ENCODE results near the gene KRT3. TPM values are rescaled to one million over a fixed set of nuclear protein-coding genes. Genes with fewer than 3 reads are reported as not detected.

The KRT3 gene
- total RNA-seq, 4 donors from 2014 or later: not detected

DNA sequence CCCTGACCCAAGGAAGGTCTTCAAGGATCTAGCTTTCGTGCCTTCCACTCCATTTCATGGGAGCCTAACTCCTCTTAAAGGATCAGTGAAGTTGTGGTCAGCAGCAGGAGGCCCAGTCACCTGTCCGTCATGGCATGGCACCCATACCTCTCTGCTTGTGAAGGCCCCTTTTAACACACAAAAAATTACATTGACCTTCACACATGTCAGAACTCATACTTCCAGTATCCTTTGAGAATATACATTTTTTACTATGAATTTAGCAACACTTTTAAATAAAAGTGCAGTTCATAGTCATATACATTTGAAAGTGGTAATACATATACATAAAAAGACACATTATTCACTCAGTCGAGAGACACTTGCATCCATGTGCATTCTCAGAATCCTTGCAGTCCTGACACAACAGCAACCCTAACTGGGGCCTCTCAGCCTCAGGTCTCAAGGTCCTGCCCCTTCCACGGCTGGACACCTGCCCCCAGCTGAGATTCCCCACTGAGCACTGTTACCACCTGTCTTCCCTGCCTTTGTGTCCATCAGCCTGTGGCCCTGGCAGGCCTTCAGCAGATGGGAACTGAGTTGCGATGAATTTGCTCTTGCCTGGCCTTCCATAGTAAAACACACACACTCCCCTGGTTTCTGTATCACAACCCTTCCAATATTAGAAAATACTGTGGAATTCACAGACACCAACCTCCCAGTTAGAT, 3.7 kb upstream of the KRT3 start:
- TF ChIP-seq POLR2AphosphoS5 (IDR thresholded peaks at IDR 0.05): no peak
- TF ChIP-seq POLR2A (IDR thresholded peaks at IDR 0.05; ENCODE audit: low read depth): no peak
- TF ChIP-seq EP300 (IDR thresholded peaks at IDR 0.05): no peak
- no peak for TF ChIP-seq CTCF (IDR thresholded peaks at IDR 0.05)
- intact Hi-C loops (cut with DNase I): no loop called here
- Histone ChIP-seq H3K36me3 (no peaks in the 10 kb centered on the region), H3K4me1 (peaks cover 0 to 9% (median 6%) of the 10 kb centered on the region in 4 donors), H3K9me3 (no peaks in the 10 kb centered on the region), H3K27me3 (peaks cover 0 to 2% (median 0%) of the 10 kb centered on the region in 4 donors), H3K4me3 (no peak overlapping the region), H3K27ac (replicated peaks in 1 of 4) (no peak overlapping the region)
- DNase-seq (ENCODE audit: extremely low spot score): no peak
- 72% methylated on average over 5 of the region's 5 CpGs for WGBS

DNA sequence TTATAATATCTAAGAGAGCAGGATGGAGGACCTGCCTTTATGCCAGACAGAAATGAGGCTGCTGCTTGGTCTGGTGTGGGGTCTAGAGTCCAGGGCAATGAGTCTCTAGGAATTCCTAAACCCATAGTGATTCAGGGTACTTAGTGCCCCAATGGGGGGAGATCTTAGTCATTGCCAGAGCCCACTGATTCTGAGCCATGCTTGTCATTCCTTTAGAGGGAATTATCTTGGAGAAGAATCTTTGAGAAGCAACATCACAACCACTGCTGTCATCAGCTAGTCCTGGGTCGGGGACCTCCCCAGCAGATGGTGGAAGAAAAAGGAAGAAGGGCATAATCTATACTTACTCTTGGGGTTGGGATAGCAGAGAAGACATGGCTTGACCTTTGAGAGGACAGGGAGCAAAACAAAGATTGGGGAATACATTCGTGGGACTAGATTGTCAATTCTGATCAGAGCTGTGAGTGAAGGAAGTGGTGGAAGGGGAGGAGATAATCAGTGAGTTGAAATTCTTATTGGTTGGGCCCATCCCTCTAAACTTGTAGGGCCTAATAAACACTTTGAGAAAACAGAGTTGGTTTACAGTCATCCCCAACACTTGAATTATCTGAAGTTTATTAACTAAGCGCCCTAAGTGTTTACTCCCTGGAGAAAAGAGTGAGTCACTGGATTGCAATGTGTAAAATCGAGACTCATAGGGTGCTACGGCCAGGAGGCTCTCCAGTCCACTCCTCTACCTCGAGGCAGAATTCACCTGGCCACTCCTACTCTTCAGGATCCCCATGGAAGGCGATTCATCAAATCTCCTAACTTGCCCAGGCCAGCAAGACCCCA, 3.0 kb upstream of the KRT3 start:
- no peak overlapping the region for H3K4me3 ChIP-seq
- intact Hi-C loops (cut with DNase I): no loop called here
- DNase-seq (ENCODE audit: extremely low spot score): no peak
- no peaks in the 10 kb centered on the region for H3K36me3 ChIP-seq
- TF ChIP-seq POLR2A (IDR thresholded peaks at IDR 0.05; ENCODE audit: low read depth) (no peak), EP300 (IDR thresholded peaks at IDR 0.05) (no peak), CTCF (IDR thresholded peaks at IDR 0.05) (no peak), POLR2AphosphoS5 (IDR thresholded peaks at IDR 0.05) (no peak)
- no peak overlapping the region for H3K27ac ChIP-seq (replicated peaks in 1 of 4)
- whole genome bisulfite sequencing: 65% methylated on average over 5 of the region's 7 CpGs
- peaks cover 0 to 4% (median 0%) of the 10 kb centered on the region in 4 donors for H3K27me3 ChIP-seq
- peaks cover 0 to 9% (median 4%) of the 10 kb centered on the region in 4 donors for H3K4me1 ChIP-seq
- no peaks in the 10 kb centered on the region for H3K9me3 ChIP-seq

- no peak for DNase-seq (ENCODE audit: extremely low spot score)
- Histone ChIP-seq H3K4me3 (no peak overlapping the region), H3K9me3 (no peaks in the 10 kb centered on the region), H3K36me3 (no peaks in the 10 kb centered on the region), H3K27me3 (peaks cover 0 to 7% (median 0%) of the 10 kb centered on the region in 4 donors), H3K27ac (replicated peaks in 1 of 4) (no peak overlapping the region), H3K4me1 (peaks cover 0 to 9% (median 3%) of the 10 kb centered on the region in 4 donors)
- WGBS: 87% methylated on average over 4 of the region's 4 CpGs
- intact Hi-C loops (cut with DNase I): no loop called here
- no peak for TF ChIP-seq POLR2AphosphoS5 (IDR thresholded peaks at IDR 0.05)
- no peak for TF ChIP-seq POLR2A (IDR thresholded peaks at IDR 0.05; ENCODE audit: low read depth)
- no peak for TF ChIP-seq EP300 (IDR thresholded peaks at IDR 0.05)
- TF ChIP-seq CTCF (IDR thresholded peaks at IDR 0.05): no peak
These were observed 2.2 kb upstream of the KRT3 start for GRCh38 chr12:52798003-52798670.

DNA sequence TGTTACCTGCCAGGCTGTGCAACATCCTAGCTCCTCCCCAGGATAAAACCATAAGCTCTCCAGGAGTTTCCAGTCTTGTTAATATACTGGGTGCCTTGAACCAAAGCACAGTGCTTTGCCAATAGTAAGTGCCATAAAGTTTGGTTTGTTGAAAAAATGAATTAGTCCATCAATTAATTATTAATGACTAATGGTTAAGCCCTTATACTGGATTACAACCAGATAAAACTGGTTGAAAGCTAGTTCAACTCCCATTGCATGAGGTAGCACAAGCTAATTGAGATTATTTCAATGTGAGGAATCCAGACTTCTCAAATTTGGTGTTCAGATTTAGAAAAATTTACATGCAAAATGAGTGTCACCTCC, 1.6 kb upstream of the KRT3 start:
- no peak for DNase-seq (ENCODE audit: extremely low spot score)
- intact Hi-C loops (cut with DNase I): no loop called here
- no peaks in the 10 kb centered on the region for H3K36me3 ChIP-seq
- peaks cover 0 to 14% (median 0%) of the 10 kb centered on the region in 4 donors for H3K27me3 ChIP-seq
- TF ChIP-seq EP300 (IDR thresholded peaks at IDR 0.05): no peak
- no peak for TF ChIP-seq POLR2AphosphoS5 (IDR thresholded peaks at IDR 0.05)
- TF ChIP-seq CTCF (IDR thresholded peaks at IDR 0.05): no peak
- no peak for TF ChIP-seq POLR2A (IDR thresholded peaks at IDR 0.05; ENCODE audit: low read depth)
- no peaks in the 10 kb centered on the region for H3K9me3 ChIP-seq
- H3K4me3 ChIP-seq: no peak overlapping the region
- no peak overlapping the region for H3K27ac ChIP-seq (replicated peaks in 1 of 4)
- H3K4me1 ChIP-seq: peaks cover 0 to 9% (median 3%) of the 10 kb centered on the region in 4 donors
